Fibroblast of the aortic adventitia (primary cell): Measurements from ENCODE around the gene CREB3L4. TPM values are rescaled to one million over a fixed set of nuclear protein-coding genes. Genes with fewer than 3 reads are reported as not detected.

Source experiments
- DNase-seq: peaks from one replicate; pipeline ENCODE4 v3.0.0-alpha.2; 2010; ENCODE audit warnings: low read depth
- H3K4me3 ChIP-seq: 2 replicates; pipeline ENCODE4 v1.5.1; 2011; ENCODE audit warnings: low read depth, mild to moderate bottlenecking, control low read depth, low read length, moderate library complexity
- CTCF ChIP-seq: IDR thresholded peaks from 2 replicates; pipeline ENCODE4 v1.5.1; 2011; ENCODE audit warnings: mild to moderate bottlenecking, low read length, control low read depth, inconsistent platforms; ENCODE audit not compliant: insufficient read depth
- total RNA-seq: library from RNA; depleted of rRNA; stranded (reverse); fragments of >200 nt; gene quantifications from 2 replicates; pipeline ENCODE4 v1.2.3, GENCODE V29; 2012; ENCODE audit warnings: low replicate concordance

The CREB3L4 gene
- total RNA-seq, 1 donor = 5.9 TPM

GRCh38 chr1:153968000-153968363 is 280 bp downstream of the CREB3L4 start:
- no peak for DNase-seq

GRCh38 chr1:153968408-153968807 is 706 bp downstream of the CREB3L4 start:
- DNase-seq = no peak
- H3K4me3 ChIP-seq = peak overlapping the region; percentile 77
- TF ChIP-seq CTCF = no peak

More at GRCh38 chr1:153968000-153968363, 280 bp downstream of the CREB3L4 start:
- TF ChIP-seq CTCF = no peak
- H3K4me3 ChIP-seq = peak overlapping the region; percentile 77

GRCh38 chr1:153968972-153969371 is 1.3 kb downstream of the CREB3L4 start:
- TF ChIP-seq CTCF = no peak
- DNase-seq = no peak
- no peak overlapping the region for H3K4me3 ChIP-seq

GRCh38 chr1:153970346-153970745 is 2.6 kb downstream of the CREB3L4 start:
- no peak for DNase-seq
- no peak overlapping the region for H3K4me3 ChIP-seq
- no peak for TF ChIP-seq CTCF

- DNase-seq = no peak
- H3K4me3 ChIP-seq = no peak overlapping the region
- TF ChIP-seq CTCF = no peak
Observed at GRCh38 chr1:153973071-153973470, 5.4 kb downstream of the CREB3L4 start.

- TF ChIP-seq CTCF = no peak
- no peak overlapping the region for H3K4me3 ChIP-seq
- no peak for DNase-seq
Observed at GRCh38 chr1:153973525-153973924, 5.8 kb downstream of the CREB3L4 start.

- no peak for DNase-seq
- peak overlapping the region; percentile 98 for H3K4me3 ChIP-seq
- TF ChIP-seq CTCF = no peak
Observed at GRCh38 chr1:153976819-153977249, 9.1 kb downstream of the CREB3L4 start.
